Ureter (tissue), 1 donor: ENCODE data around the gene ASCC1. TPM values are rescaled to one million over a fixed set of nuclear protein-coding genes. Genes with fewer than 3 reads are reported as not detected.

Experiments
- DNase-seq: peaks from one replicate; pipeline ENCODE4 v3.0.0-alpha.2; 2020; ENCODE audit warnings: low spot score
- total RNA-seq: library from RNA; stranded (reverse); gene quantifications from one replicate; pipeline ENCODE4 v1.2.4, GENCODE V29; 2023
- donor health status: DM: yes; HTN: yes; CAD: no.

The ASCC1 gene
- total RNA-seq, 1 donor from 2014 or later, result 39.3 TPM

DNA sequence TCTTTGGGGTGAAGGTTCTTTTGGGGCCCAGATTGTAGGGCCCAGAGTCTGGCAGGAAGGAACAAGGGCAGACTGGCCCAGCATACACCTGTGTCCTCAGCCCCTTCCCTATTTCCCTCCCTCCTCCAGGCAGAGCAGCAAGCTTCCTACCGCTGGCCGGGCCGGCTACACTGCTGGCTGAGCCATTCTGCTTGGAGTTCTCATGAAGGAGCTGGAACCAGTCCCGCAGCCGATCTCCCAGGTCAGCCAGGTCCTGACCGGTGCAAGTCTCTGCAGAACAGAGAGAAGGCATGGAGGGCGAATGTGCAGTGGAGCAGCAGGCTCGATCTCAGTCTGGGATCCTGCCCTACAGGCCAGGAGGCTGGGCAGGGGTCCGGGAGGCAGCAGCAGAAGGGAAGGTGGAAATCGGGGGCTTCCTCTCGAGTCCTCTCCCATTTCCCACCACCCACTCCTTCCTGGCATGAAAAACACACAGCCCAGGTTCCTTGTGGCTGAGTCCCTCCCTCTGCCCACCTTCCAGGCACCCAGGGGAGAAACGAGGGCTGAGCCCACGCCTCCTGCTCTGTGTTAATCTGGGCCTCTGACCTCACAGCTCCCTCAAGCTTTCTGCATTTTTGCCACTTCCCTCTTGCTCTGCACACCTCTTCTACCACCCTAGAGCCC lies 148.5 kb downstream of the ASCC1 start:
- no peak for DNase-seq

DNA sequence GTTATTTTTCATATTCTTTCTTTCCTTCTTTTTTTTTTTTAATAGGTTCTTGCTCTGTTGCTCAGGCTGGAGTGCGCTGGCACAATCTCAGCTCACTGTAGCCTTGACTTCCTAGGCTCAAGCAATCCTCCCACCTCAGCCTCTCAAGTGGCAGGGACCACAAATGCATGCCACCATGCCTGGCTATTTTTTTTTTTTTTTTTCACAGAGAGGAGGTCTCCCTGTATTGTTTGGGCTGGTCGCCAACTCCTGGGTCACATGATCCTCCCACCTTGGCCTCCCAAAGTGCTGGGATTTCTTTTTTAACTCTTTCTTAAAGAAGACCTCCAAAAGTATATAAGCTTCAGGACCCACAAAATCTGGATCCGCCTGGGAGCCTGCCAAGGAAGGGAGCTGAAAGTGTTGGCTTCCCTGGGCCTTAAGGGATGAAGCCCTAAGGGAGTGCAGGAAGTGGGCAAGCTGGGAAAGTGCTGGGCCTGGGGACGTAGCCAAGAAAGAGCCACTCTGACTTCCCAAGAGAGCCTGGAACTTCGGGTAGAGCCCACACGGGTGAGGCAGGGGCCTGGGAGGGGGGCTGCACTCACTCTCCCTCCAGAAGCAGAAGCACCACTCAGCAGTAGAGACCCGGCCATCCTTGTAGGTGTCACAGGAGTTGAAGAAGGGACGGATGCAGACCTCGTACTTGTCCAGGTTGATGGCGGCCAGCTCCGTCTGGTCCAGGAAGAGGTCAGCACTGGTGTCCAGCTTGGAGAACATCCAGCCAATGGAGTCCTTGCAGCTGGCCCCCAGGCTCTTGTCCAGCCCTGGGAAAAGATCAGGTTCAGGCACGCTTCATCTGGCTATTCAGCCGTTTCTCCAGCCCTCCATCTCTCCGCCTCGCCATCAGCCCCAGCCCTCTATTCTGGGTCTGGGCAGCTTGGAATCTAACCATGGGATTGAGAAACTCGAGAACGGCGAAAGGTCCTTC lies 149.5 kb downstream of the ASCC1 start:
- DNase-seq, result no peak

DNA sequence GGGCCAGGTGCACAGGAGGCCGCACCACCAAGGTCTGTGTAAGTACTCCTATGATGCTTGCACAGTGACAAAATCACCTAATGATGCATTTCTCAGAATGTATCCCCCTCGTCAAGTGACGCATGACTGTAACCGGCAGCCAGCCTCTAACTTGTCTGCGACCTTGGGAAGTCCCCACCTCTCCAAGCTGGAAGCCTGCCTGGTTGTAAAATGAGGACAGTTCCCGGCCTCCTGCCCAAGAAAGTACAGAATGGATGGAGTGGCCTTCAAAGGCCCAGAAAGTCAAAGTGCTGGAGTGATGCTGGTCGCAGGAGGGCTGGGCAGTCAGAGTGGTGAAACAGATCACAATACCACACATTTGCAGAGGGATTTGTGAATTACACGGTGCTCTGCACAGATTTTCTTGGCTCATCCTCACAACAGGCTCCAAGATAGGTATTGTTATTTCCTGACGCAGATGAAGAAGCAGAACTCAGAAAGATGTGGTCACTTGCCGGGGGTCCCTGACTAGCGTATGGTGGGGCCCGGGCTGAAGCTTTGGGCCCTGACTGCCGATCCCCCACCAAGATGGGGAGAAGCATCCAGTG lies 150.5 kb downstream of the ASCC1 start:
- no peak for DNase-seq

DNA sequence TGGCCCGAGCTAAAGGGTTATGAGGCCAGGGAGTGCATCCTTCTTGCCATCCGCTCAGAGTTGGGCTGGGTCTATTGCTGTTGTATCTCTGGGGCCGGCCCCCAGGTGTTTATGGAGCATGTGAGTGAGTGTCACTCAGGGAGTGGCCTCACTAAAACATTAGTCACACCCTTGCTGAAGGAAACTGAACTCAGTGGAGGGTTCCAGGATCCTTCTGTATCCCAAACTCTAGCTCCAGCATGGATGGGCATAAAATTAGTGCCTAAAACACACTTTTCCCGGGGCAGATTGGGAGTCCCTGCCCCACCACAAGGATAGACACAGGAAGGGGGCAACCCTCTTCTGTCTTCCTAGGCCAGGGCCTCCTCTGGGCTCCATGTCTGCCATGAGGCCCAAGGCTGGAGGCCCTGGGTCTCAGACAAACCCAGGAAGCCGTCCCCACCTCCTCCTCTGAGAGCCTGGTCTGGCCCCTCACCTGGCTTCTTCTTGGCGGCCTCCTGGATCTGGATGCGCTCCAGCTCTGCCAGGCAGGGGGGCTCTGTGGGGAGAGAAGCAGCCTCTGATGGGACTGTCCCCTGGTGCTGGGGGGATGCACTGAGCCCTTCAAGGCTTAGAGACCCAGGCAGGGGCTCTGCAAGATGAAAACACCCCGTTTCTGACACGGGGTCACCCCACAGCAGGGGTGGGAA lies 152.2 kb downstream of the ASCC1 start:
- DNase-seq, result no peak

DNA sequence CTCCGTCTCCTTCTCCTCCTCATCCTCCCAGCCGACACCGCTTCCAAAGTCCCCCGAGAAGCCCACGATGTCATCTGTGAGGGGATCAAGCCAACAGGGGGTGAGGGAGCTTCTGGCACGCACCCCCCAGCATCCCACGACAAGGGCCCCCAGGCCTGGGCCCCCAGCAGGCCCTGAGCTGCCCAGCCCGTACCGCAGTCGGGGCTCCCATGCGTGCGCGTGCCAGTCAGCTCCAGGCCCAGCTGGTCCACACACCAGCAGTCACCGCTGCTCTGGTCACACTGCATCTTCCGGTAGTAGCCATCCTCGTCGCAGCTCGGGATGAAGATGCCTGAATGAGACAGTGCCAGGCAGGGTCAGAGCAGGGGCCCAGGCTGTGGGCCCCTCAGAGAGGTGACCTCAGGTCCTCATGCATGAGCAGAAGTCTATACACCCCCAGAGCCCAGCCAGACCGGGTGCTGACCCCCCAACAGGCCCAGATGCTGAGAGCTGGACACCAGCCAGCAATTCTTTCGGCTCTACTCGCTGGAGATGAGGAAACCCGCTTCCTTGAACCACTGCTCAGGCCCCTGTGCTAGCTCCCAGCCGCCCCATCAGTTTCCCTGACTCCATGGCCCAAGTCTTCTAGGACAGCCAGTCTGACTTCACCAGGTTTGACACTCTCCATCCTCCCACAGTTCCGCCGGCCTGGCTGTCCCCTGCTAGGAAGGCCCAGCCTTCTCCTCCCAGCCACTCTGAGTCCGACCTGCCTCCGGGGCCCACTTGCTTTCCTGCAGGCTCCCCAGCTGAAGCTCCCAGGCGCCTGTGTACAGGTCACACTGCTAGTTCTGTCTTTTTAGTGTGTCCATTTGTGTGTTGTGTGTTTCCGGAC lies 153.0 kb downstream of the ASCC1 start:
- no peak for DNase-seq

DNA sequence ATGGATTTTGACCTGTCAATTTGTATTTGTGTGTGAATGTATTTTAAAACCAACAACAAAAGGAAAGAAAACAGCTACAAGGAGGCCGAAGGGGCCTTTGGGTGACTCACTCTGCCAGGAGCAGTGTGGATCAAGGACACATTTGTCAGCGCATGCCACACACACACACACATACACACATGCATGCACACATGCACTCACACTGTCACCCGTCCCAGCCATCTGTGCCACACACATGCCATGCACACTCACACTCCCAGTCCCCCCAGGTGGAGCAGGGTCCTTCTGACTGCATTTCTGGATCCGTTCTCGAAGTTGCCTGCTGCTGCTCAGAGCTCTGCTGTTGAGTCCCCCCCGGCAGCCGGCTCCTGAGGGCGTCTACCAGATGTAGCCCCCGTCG lies 153.7 kb downstream of the ASCC1 start:
- no peak for DNase-seq

DNA sequence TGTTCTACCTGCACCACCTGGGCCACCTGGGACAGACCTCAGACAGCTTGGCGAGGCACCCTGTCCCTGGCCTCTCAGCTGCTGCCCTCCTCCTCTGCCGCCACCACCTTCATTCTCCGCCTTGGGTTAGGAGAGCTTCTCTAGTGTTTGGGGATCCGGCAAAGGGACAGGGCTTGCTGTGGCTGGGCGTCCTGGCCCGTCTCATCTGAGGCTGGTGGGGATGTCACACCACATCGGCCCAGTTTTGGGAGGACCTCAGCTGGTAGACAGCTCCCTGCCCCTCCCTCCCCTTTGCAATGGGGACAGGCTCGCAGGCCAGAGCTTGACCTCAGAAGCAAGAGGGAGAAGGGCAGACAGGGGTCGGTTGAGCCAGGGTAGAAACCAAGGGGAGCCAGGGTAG lies 154.1 kb downstream of the ASCC1 start:
- DNase-seq, result no peak

DNA sequence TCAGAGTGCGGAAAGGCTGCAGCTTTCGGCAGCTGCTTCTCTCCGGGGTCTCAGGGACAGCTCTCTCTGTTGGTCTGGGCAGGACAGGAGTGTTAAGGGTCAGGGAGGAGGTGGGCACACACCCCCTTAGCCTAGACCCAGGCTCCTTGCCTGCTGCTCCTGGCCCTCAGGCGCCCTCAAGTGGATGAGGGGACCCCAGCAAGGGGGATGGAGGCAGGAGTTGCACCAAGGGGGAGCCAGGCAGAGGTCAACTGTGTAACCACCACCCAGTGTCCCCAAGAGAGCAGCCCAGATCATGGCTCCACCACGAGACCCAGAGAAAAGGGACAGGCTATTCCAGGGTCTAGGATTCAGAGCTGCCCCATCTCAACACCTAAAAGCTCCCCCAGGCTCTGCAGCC lies 154.6 kb downstream of the ASCC1 start:
- DNase-seq, result no peak

DNA sequence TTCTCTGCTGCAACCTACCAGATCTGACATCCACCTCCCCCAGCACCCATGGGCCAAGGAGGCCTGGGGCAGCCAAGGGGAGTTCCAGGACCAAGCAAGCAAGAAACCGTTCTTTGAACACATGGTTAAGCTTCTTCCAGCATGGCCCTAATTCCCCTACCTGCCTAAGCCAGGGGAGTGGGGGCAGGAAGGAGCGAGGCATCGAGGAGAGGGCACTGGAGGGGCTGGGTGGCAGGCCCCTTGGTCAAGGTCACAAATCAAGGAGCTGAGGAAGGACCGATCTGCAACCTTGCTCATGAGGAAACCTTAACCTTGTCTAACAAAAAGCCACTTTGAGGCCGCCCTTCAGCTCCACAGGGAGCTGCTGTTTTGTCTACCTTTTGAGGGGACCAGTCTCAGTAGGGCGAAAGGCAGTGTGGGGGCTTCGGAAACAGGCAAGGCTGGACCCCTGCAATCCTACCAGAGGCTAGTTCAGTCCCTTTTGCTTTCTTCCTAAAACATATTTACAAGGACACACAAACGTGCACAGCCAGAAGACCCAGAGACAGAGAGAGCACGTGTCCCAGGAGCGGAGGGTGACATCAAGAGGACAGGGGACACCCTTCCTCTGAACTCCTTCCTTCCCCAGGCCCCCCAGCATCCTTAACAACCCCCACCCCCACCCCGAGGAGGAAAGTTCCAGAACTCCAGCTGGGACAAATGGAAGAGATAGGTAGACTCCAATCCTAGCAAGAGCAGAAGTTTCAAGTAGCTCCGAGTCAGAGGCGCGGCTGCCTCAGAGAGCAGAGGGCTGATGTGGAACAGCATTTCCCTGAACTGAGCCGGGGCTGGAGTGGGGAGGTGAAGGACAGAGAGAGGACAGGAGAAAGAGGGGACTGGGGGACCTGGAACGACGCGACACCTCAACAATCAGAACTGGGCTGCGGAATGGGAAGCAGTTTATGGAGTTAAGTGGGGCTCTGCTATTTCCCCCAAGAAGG lies 155.9 kb downstream of the ASCC1 start:
- no peak for DNase-seq

DNA sequence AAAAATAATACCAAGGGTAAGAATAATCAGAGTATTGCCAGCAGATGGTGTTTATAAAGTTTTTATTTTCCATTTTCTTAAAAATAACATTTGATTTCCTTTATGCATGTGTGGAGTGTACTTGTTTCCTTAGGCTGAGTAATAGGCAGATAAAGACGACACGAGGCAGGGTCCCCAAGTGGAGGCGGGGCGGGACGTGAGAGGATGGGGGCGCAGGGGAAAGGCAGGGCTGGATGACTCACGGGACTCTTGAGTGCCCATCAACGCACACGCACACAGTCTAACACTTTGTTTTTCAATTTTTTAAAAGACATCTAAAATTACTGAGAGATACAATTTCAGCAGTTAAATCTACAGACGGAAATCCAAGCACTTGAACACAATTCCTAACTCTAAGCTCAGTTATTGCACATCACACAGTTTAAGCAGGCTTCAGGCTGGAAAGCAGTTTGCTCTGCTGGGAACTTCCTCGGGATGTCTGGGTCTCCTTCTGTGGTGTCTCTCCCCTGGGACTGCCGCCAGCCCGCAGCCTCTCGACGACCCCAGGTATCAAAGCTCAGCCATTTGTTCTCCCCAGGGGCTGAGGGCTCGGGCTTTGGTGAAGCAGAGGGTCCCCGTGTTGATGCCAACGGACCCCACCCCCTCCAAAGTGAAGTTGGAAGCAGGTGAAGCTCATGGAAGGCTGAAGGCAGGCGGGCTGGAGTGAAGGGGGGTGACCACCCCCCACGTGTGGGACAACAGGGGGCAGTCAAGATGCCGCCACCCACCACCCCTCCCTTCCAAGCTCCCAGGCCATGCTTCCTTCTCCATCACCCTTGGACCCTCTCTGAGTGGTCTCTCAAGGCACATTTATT lies 156.9 kb downstream of the ASCC1 start:
- DNase-seq, result no peak

DNA sequence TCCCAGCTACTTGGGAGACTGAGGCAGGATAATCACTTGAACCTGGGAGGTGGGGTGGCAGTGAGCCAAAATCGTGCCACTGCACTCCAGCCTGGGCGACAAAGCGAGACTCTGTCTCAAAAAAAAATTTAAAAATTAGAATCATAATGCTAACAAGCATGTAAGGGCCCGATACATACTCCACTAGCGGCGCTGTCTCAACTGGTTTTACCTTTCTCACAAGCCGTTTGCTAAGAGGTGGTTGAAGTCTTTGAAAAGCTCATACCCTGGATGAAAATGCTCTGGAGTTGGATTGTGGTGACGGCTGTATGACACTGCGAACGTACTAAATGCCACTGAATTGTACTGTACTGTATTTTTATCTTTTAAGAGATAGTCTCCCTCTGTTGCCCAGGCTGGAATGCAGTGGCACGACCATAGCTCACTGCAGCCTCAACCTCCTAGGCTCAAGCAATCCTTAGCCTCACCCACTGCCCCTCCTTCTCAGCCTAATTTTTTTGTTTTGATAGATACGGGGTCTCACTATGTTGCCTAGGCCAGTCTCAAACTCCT lies 157.7 kb downstream of the ASCC1 start:
- no peak for DNase-seq

DNA sequence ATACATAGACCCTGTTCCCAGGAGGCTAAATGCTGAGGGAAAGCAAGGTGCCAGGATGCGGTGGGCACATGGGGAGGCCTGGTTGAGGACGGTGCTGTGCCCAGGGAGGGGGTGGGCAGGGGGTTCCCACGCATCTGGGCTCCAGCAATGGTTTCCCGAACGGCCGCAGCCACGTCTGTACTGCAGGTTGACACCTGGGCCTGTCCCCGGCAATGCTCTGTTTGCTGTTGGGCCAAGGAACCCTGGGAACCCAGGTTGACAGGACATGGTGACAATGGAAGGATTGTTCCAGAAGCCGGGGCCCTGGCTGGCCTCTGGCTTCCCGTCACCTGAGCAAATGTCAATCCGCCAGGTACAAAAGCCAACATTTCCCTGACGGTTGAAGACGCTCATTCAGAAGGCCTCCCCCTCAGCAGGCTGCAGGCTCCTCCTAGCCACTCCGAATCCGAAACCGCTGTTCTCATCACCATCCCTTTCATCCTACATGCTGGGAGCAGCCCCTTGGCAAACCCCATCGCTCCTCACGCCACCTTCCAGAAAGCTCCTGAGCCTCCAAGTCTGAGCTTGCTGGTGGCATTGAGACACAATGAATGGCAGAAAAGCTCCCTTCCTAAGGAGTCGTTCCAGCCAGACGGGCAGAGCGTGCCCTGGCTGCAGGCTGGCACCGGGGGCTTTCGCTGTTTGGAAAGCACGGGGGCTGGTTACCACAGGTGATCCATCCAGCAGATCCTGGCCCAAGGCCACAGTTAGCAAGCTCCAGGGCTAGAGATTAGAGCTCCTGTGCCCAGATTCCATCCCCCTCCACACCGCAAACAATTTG lies 158.9 kb downstream of the ASCC1 start:
- no peak for DNase-seq

DNA sequence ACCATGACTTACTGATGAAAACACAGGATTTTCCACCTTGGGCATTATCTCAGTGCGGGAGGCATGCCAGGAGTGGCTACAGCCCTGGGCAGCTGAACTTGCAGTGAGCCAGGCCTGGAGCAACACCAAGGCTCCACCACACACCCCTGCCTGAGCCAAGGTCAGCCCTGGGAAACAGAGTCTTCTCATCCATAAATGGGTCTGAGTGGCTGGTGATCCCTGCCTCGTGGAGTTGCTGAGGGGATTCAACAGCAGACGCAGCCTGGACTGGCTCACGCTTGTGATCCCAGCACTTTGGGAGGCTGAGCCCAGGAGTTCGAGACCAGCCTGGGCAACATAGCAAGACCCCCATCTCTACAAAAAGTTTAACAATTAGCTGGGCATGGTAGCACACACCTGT lies 160.0 kb downstream of the ASCC1 start:
- no peak for DNase-seq

DNA sequence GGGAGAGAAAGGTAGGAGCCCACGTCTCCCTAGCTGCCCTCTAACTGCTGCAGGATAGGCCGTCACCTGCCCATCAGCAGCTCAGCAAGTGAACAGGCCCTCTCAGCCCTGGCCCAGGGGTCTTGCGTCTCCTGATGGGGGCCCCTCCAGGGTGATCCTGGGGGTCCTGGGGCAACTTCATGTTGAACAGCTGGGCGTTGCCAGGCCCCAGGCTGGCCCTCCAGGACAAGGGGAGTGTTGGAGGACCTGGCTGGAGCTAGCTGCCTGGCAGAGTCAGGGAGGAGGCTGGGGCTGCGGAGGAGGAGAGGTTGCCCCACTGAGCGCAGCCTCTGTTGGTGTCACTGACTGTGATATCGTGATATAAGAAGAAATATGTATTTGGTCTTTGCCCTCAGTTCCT lies 162.4 kb downstream of the ASCC1 start:
- no peak for DNase-seq

DNA sequence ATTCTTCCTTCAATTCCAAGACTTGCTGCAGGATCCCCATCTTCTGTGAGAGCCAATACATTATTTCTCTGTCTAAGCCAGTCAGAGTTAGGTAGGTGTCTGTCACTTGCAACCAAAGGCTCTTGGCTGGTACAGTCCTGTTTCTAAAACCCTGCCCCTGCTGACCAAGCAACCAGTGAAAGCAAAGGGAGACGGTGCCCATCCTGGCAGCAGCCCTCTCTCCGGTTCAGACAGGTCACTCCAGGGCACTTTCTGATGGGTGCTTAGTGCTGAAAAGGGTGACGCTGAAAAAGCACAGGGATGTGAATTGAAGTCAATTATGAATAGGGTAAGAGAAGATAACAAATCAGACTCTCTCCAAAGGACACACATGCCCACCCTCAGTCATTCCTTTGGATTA lies 165.2 kb downstream of the ASCC1 start:
- no peak for DNase-seq

DNA sequence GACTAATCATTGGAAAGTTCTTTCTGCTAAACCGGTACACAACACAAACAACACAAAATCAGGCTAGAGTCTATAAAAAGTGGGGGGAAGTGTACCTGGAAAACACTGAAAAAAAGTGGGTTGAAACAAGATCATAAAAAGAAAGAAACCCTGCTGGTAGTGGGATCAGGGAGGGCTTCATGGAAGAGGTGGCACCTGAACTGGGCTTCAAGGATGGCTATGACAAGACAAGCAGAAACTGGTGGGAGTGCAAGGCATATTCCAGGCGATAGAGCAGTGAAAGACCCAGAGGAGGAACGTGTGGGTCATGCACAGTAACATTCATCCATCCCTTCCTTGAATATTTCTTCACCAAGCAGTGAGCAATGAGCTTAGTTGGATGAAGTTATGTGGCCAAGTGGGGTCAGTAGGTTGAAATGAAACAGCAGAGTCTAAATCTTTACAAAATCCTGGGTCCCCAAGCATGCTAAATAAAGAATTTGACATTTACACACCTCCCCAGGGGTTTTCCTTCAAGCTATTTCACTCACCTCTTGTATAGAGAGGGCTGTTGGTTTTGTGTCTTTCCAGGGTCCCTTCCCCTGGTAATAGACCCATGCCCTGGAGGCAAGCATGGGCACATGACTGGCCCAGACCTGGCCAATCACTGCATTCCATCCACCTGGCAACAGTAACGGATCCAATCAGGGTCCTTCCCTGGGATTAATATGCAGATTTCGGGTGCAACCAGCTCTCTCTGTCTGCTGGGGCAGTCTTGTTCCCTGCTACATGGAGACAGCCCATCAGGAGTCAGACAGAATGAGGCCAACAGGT lies 165.9 kb downstream of the ASCC1 start:
- no peak for DNase-seq

DNA sequence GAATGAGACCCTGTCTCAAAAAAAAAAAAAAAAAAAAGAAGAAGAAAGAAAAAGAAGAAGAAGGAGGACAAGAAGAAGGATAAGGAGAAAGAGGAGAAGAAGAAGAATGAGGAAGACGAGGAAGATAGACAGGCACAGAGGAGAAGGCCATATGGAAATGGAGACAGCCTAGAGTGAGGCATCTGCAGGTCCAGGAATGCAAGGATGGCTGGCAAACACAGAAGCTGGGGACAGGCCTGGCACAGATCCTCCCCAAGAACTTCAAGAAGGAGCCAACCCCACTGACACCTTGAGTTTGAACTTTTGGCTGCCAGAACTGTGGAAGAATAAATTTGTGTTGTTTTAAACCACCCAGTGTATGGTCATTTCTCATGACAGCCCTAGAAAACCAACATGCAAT lies 166.6 kb downstream of the ASCC1 start:
- no peak for DNase-seq
